Activated naive CD4-positive, alpha-beta T cell treated with anti-CD3 and anti-CD28 coated beads, Interleukin-2, amount 50 U/mL, for 72 hours (primary cell): Measurements from ENCODE around the gene WDR35. TPM values are rescaled to one million over a fixed set of nuclear protein-coding genes. Genes with fewer than 3 reads are reported as not detected.
A peak's percentile ranks its signal among the peaks of the same experiment; 100 is the strongest.
"Not testable (repeated sequence)": the region's sequence is repeated elsewhere in the genome, so short reads cannot be mapped to it uniquely, and the experiment has no call there.

Source experiments
- ATAC-seq, 2 donors: fragments of 150-1000 bp; cut with Tn5 transposase; 2 replicates each; pipeline ENCODE4 v1.10.0; 2021; ENCODE audit warnings: mild to moderate bottlenecking in 2 of 2, moderate library complexity in 2 of 2
- DNase-seq, 2 donors: peaks; one replicate each; pipeline ENCODE4 v3.0.0; 2021 to 2022; ENCODE audit warnings: low spot score in 2 of 2
- H3K27ac Mint-ChIP-seq, 2 donors: one replicate each; pipeline ENCODE4 v1.8.0; 2022; ENCODE audit warnings: mild to moderate bottlenecking in 2 of 2, mixed read lengths in 2 of 2
- H3K36me3 Mint-ChIP-seq, 2 donors: one replicate each; pipeline ENCODE4 v1.8.0; 2022; ENCODE audit warnings: mixed read lengths in 2 of 2
- H3K9me3 Mint-ChIP-seq, 2 donors: one replicate each; pipeline ENCODE4 v1.8.0; 2022; ENCODE audit warnings: mixed read lengths in 2 of 2
- total RNA-seq, 2 donors: library from RNA; stranded (reverse); gene quantifications; one replicate each; pipeline ENCODE4 v1.2.3, GENCODE V29; 2022

Gene WDR35
- total RNA-seq, 2 donors from 2014 or later, result 3.4 to 8.9 TPM

DNA sequence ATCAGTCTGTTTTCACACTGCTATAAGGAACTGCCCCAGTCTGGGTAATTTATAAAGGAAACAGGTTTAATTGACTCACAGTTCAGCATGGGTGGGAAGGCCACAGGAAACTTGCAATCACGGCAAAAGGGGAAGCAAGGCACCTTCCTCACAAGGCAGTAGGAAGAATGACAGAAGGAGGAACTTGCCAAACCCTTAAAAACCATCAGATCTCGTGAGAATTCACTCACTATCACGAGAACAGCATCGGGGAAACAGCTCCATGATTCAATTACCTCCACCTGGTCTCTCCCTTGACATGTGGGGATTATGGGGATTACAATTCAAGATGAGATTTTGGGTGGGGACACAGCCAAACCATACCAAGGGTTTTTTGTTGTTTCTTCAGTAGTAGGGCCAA is 97.9 kb downstream of the WDR35 start:
- H3K9me3 Mint-ChIP-seq, result not testable (repeated sequence)

DNA sequence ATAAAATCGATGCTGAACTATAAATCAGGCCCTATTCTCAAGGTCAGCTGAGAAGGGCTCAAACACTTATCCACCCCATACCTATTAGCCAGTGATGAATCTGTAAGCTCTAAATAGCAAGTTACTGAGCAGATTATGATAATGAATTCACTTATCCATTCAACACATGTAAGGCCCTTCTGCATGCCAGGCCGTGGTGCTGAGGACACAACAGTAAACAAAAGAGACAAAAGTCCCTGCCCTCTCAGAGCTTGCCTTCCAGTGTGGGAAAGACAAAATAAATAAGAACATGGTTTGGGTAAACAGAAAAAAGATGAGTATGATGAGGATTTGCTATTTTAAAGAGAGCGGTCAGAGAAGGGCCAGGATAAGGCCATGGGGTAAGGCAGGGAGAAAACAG is 99.8 kb downstream of the WDR35 start:
- Mint-ChIP-seq H3K36me3 (peaks cover 0 to 12% of the 10 kb centered on the region in 2 donors), H3K9me3 (no peaks in the 10 kb centered on the region), H3K27ac (no peak overlapping the region)
- DNase-seq, result no peak
- no peak for ATAC-seq

More for the DNA sequence above, 97.9 kb downstream of the WDR35 start:
- H3K36me3 Mint-ChIP-seq, result peaks cover 0 to 12% of the 10 kb centered on the region in 2 donors
- DNase-seq, H3K27ac Mint-ChIP-seq: not testable (repeated sequence)
- ATAC-seq, result peak in 1 of 2 donors; percentile 22

DNA sequence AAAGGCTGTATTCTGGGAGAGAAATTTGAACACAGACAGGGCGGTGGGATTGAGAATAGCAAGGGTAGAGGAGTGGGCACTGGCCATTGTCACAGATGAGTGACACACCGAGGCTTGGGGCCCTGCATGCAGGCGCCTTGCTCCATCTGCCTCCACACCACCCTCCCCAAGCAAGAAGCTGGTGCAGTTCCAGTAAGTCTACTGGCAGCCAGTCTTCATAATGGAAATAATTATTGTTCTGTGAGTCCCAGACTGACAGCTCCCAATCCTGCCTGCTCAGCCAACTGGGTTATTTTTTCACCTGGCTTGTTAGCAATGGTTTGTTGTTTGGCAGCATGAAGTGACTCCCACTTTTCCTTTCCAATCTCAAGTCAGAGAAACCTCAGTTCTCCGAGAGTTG is 101.1 kb downstream of the WDR35 start:
- DNase-seq, result no peak
- Mint-ChIP-seq H3K36me3 (peaks cover 0 to 12% of the 10 kb centered on the region in 2 donors), H3K27ac (peak overlapping the region in 1 of 2 donors; percentile 12), H3K9me3 (no peaks in the 10 kb centered on the region)
- ATAC-seq, result no peak

DNA sequence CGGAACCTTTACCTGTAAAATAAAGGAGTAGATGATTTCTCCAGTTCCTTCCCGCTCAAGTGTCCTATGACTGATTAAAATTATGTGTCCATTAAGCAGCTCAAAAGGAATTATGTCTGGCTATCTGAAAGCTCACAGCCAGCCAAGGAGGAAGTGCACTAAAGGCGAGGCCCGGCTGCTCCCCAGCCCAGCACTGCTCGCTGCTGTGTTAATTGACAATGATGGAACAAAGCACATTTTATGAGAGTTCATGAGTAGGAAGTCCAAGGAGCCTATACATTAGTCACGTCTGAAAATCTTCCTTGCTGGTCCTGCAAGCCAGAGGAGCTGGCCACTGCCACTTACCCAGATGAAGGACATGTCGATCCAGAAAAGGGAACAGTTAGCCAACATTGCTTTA is 102.4 kb downstream of the WDR35 start:
- ATAC-seq (no peak), DNase-seq (no peak)
- no peak overlapping the region for H3K27ac Mint-ChIP-seq
- peaks cover 0 to 7% of the 10 kb centered on the region in 2 donors for H3K36me3 Mint-ChIP-seq
- no peaks in the 10 kb centered on the region for H3K9me3 Mint-ChIP-seq

DNA sequence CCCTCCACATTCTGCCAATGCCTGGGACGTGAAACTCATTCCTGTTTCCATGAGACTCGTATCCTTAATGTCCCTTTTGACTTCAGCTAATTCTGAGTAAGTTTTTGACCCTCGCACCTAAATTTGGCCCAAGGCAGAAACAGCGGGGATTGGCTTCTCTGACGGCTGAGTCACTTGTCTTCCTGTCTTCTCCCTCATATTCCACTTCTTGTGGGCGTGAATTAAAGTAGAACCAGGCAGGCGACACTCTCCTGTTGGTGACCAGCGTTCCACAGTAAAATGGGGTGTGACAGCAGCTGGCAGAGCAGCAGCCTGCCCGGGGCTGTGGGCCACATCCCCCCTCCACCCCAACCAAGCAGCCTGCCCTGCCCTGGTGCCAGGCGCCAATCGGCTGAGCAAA is 103.6 kb downstream of the WDR35 start:
- Mint-ChIP-seq H3K9me3 (no peaks in the 10 kb centered on the region), H3K27ac (no peak overlapping the region)
- DNase-seq, result no peak

DNA sequence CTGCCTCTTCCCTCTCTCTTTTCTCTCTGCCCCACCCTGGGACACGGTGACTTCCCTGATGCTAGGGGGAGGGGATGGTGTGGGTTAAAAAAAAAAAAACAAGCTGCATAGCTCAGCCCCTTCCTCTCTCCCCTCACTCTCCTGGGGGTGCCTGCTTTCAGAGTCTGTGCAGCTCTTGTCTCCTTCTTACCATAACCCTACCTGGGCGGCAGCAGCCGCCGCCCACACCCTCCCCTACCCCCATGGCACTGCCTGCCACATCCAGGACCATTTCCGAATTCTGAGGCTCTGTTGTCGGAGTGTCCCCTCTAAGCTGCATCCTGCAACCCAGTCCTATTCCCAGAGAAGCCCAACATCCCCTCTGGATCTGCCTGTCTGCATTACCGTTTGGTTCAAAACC is 104.1 kb downstream of the WDR35 start:
- Mint-ChIP-seq H3K27ac (no peak overlapping the region), H3K36me3 (no peaks in the 10 kb centered on the region), H3K9me3 (no peaks in the 10 kb centered on the region)
- DNase-seq (no peak), ATAC-seq (no peak)

More for the DNA sequence above, 103.6 kb downstream of the WDR35 start:
- no peak for ATAC-seq
- H3K36me3 Mint-ChIP-seq, result no peaks in the 10 kb centered on the region

DNA sequence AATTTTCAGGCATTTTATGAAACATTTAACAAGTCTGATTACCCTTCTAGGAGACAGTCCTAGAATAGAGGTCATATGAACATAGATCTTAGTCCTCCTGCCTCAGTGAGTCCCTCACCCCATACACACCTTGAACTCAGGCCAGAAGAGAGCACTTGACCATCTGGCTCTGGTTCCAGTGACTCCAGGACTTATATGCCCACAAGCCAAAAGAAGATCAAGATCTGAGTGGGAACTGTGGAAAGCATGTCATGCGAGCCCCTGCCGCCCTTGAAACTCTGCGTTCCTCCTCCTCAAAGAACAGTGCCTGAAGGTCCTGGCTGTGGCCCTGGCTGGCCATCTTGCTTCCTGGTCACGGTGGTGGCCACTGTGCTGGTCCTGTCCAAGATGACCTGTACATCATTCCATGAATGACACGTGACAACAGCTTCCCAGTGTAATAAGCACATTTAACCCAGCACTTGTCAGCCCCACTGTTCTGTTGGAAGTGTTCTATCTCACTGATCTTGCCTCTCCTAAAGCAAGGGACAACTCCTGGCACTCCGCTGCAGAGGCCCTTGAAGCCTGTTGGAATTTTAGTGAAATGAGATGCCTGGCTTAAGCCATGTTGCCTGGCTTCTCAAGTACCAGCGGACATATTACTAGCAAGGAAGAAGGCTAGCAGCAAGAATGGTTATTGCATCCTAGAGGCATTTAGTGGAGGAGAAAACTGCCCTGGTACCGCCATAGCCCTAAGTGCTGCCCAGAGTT is 105.8 kb downstream of the WDR35 start:
- H3K9me3 Mint-ChIP-seq, result no peaks in the 10 kb centered on the region
- no peak for ATAC-seq
- DNase-seq, result no peak
- H3K27ac Mint-ChIP-seq, result peak overlapping the region in 1 of 2 donors; percentile 50
- no peaks in the 10 kb centered on the region for H3K36me3 Mint-ChIP-seq

DNA sequence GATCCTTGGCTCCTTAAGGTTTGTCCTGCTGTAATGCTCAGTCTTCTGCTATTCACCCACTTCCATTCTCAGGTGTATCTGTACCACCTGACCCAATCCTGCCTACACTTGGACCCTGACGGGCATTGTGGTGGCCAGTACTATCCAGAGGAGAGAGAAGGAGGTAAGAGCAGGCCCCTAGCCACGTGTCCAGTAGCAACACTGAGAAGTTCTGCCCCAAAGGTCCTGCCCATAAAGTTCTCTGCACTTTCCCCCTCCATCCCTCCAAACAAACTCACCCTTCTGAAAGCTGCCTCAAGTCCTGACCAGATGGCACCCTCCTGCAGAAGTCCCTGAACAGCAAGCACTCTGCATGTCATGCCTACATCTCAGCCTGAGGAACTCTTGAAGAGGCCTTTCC is 106.4 kb downstream of the WDR35 start:
- Mint-ChIP-seq H3K27ac (peak overlapping the region in 1 of 2 donors; percentile 50), H3K36me3 (no peaks in the 10 kb centered on the region)
- peak in 1 of 2 donors; percentile 41 for DNase-seq

DNA sequence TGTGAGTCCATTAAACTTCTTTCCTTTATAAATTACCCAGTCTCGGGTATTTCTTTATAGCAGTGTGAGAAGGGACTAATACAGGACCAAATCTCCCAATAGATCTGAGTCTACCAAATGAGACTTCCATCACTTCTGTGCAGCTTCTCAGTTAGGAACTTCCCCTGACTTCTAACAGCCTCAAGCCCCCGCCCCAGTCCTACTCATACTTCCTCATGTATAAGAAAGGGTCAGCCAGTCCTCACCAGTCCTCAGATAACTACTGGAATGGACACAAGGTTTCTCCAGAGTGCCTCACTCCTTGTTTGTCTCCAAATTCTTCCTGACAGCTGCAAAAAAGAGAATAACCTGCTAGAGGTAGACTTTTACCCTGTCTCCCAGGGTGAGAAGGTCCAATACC is 107.6 kb downstream of the WDR35 start:
- DNase-seq (no peak), ATAC-seq (no peak)

More for the DNA sequence above, 106.4 kb downstream of the WDR35 start:
- no peaks in the 10 kb centered on the region for H3K9me3 Mint-ChIP-seq
- no peak for ATAC-seq

DNA sequence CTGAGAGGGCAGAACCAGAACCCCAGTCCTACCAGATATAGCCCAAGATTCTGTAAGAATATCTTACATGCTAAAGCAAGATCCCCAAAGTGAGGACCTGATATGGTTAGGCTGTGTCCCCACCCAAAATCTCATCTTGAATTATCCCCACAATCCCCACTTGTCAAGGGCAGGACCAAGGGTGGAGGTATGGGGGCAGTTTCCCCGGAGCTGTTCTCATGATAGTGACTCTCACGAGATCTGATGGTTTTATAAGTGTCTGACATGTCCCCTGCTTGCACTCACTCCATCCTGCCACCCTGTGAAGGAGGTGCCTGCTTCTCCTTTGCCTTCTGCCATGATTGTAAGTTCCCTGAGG is 108.0 kb downstream of the WDR35 start:
- H3K27ac Mint-ChIP-seq, result no peak overlapping the region
- DNase-seq (no peak), ATAC-seq (no peak)
- H3K36me3 Mint-ChIP-seq, result no peaks in the 10 kb centered on the region
- H3K9me3 Mint-ChIP-seq, result no peaks in the 10 kb centered on the region

More for the DNA sequence above, 107.6 kb downstream of the WDR35 start:
- Mint-ChIP-seq H3K27ac (no peak overlapping the region), H3K9me3 (no peaks in the 10 kb centered on the region), H3K36me3 (no peaks in the 10 kb centered on the region)

DNA sequence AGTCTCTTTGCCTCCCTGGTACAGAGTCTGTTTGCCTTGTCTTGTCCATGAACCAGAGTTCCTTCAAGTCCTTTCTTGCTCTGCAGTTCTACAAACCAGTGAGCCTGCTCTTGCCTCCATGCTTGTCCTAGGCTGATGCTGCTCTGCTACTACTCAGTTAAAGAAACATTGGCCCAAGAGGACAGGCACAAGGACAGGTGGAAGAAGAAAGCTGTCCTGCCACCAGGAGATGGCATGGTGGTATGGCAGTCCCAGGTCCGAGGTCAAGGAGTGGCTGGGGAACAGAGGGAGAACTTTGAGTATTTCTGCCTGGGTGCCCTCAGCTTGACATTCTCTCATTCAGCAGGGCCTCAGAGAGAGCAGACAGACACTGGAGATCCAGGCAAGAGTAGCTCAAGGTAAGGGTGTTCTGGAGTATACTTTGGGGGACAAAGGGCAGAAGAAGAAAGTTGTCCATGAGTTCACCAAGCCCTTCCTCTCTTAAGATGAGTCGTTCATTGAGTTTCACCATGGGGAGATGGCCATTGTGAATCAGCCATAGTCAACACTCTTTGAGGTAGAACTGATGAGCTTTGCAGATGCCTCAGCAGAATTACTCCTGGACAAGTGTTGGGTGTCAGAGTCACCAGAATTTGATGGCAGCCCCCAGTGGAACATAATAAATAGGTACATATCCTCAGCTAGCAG is 108.5 kb downstream of the WDR35 start:
- Mint-ChIP-seq H3K9me3 (no peaks in the 10 kb centered on the region), H3K36me3 (no peaks in the 10 kb centered on the region), H3K27ac (no peak overlapping the region)
- ATAC-seq, result peak in 1 of 2 donors; percentile 11
- no peak for DNase-seq

DNA sequence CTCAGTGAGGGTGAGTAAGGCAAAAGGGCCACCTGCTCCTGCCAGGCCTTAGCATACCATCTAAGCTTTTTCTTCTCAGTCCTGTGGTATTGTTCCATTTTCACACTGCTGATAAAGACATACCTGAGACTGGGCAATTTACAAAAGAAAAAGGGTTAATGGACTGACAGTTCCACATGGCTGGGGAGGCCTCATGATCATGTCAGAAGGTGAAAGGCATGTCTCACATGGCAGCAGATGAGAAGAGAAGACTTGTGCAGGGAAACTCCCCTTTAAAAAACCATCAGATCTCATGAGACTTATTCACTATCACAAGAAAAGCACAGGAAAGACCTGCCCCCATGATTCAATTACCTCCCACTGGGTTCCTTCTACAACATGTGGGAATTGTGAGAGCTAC is 109.7 kb downstream of the WDR35 start:
- not testable (repeated sequence) for H3K27ac Mint-ChIP-seq, DNase-seq, ATAC-seq, H3K36me3 Mint-ChIP-seq, H3K9me3 Mint-ChIP-seq

DNA sequence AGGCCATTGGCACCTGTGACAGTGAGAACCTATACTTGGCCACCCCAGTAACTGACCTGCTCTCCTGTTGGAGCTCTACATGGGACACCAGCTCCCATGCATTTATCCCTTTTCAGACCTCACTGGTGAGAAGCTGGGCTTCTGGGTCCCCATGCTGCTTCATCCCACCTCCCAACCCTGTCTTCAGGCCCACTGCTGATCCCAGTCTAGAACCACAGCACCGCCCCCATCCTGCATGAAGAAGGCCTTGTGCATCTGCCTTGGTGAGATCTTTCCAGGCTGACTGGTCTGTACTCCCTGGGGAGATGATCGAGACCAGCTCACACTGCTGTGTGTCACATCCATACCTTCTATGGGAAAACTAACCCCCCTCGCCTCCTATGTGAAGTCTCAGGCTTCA is 110.8 kb downstream of the WDR35 start:
- DNase-seq (no peak), ATAC-seq (no peak)
- Mint-ChIP-seq H3K36me3 (no peaks in the 10 kb centered on the region), H3K27ac (no peak overlapping the region), H3K9me3 (no peaks in the 10 kb centered on the region)

DNA sequence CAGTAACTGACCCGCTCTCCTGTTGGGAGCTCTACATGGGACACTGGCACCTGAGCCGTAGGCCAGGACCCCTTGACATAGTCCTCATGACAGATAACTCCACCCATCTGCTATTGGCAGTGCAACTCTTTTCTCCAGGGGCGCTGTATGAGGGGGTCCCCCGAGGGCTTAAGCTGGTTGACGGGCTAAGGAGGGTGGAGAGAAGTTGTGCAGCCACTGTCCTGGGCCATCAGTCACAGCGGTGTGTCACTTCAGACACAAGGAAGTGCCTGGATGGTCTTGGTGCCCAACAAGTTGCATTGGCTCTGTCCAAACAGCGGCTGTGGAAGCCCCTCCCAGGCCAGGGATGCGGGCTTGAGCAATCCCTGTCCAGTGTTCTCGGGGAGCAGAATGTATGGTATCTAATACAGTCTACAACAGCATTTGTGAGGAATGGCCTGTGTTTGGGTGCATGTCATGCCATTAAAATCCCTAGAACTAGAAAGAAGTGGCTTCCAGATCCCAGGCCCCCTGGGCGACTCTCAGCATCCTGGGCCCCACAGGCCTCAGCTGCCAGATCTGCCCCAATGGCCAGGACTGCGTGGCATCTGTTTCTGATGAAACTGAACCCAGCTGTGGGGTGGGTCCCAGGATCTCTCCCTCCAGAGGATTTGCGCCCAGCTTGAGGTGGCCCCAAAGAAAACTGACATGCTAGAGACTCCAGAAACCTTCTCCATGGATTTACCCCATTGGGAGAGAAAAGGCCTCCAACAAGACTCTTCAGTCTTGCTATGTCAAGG is 111.4 kb downstream of the WDR35 start:
- Mint-ChIP-seq H3K27ac (no peak overlapping the region), H3K9me3 (no peaks in the 10 kb centered on the region), H3K36me3 (no peaks in the 10 kb centered on the region)
- ATAC-seq (no peak), DNase-seq (no peak)

DNA sequence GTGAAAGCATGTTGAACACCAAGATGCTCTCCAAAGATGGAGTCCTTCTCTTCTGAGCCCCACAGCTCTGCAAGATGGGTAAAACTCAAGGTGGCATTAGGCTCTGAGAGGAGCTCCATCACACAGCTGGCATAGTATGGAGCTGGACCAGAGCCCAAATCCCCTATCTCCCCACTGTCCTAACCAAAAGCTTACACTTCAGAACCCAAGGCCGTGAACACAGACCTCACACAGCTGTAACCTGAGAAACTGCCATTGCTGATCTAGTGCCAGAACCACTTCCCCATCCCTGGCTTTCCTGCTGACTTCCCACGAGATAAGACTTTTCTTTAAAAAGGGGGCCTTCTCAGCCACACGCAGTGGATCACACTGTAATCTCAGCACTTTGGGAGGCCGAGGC is 113.2 kb downstream of the WDR35 start:
- H3K27ac Mint-ChIP-seq, result no peak overlapping the region
- H3K9me3 Mint-ChIP-seq, result no peaks in the 10 kb centered on the region
- ATAC-seq (no peak), DNase-seq (no peak)
- H3K36me3 Mint-ChIP-seq, result no peaks in the 10 kb centered on the region

DNA sequence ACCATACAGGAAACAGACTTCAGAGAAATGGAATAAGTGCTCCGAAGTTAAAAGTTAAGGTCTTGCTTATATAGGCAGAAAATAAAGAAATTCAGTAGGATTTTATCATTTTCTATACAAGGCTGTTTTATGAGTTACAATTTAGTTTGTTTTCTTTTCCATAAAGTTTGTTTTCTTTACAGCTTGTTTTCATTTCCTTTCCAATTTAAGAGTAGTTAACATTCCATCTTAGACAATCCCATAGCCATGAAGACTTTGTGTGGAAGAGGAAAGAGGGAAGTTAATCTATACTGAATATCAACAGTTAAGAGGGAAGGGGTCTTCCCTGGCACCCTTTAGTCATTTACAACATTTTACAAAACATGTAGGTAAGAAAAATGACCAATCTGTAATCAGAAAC is 114.6 kb downstream of the WDR35 start:
- Mint-ChIP-seq H3K36me3 (no peaks in the 10 kb centered on the region), H3K27ac (no peak overlapping the region), H3K9me3 (no peaks in the 10 kb centered on the region)
- DNase-seq (no peak), ATAC-seq (no peak)

DNA sequence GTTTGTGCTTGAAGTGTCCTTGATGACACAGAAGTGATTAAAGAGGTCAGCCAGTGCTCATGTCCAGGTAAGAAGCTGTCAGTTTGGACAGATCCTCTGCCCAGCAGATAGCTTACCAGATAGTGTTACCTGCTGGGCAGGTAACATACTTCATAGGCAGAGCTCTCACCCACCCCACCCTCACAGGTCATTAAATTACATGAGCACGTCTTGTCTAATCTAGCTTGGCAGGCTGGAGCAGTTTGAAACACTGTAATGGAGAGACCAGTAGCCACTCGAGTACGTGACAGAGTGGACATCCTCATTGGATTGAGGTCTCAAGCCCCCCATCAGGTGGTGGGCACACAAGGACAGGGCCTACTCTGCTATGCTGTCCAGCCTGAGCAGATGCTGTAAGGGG is 115.2 kb downstream of the WDR35 start:
- no peak for DNase-seq
- Mint-ChIP-seq H3K36me3 (no peaks in the 10 kb centered on the region), H3K9me3 (no peaks in the 10 kb centered on the region), H3K27ac (no peak overlapping the region)
- no peak for ATAC-seq
